Measurements from ENCODE around the gene USP5. TPM values are rescaled to one million over a fixed set of nuclear protein-coding genes. Genes with fewer than 3 reads are reported as not detected.

USP5 gene
- total RNA-seq, 1 donor: 77.1 TPM

DNA sequence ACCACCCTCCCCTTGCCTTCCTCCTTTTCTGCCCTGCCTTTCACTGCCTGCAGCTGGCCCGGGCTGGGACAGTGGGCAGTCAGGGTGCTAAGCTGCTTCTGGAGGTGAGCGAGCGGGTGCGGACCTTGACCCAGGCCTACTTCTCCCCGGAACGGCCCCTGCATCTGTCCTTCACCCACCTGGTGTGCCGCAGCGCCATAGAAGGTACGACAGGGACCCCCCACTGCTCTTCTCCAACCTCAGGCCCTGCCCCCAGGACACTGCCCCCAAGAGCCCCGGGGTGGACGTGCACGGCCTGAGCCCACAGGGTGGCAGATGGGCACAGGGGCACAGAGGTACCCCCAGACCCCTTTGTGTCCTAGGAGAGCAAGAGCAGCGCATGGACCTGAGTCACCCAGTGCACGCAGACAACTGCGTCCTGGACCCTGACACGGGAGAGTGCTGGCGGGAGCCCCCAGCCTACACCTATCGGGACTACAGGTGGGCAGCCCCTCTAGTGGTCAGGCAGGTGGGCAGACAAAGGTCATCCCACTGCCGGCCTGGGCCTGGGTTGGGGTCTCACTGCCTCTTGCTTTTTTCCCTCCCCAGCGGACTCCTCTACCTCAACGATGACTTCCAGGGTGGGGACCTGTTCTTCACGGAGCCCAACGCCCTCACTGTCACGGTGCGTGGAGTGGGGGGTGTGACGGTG lies 14.4 kb upstream of the USP5 start:
- H2AFZ ChIP-seq (ENCODE audit: low read length): no peak overlapping the region

DNA sequence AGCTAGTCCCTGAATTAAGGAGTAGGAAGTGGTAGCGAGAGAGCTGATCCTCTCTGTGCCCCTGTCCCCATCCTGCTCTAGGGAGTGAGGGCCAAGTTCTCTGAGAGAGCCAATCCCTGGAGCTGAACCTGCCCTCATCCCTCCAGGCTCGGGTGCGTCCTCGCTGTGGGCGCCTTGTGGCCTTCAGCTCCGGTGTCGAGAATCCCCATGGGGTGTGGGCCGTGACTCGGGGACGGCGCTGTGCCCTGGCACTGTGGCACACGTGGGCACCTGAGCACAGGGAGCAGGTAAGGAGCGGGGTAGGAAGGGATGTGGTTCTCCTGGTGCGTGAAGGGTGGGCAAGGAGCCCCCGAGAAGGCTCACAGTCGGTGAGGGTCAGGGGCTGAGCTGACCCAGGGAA lies 13.1 kb upstream of the USP5 start:
- H3K27me3 ChIP-seq (ENCODE audit: insufficient read depth, low read length): no peaks in the 10 kb centered on the region
- H3K36me3 ChIP-seq (ENCODE audit: insufficient read depth, low read length): peaks cover 74% of the 10 kb centered on the region
- peaks cover 11% of the 10 kb centered on the region for H4K20me1 ChIP-seq (ENCODE audit: insufficient read depth, low read length)
- DNase-seq (ENCODE audit: insufficient read length, low spot score, missing footprints): peak; percentile 38
- H3K79me2 ChIP-seq (ENCODE audit: insufficient read depth, low read length): peaks cover 2% of the 10 kb centered on the region
- no peak overlapping the region for H2AFZ ChIP-seq (ENCODE audit: low read length)
- H3K9me3 ChIP-seq (ENCODE audit: low read depth, low read length): no peaks in the 10 kb centered on the region
- H3K27ac ChIP-seq (ENCODE audit: low read depth, low read length): no peak overlapping the region
- H3K4me2 ChIP-seq (ENCODE audit: insufficient read depth, low read length): no peak overlapping the region
- TF ChIP-seq, protein P1, sequence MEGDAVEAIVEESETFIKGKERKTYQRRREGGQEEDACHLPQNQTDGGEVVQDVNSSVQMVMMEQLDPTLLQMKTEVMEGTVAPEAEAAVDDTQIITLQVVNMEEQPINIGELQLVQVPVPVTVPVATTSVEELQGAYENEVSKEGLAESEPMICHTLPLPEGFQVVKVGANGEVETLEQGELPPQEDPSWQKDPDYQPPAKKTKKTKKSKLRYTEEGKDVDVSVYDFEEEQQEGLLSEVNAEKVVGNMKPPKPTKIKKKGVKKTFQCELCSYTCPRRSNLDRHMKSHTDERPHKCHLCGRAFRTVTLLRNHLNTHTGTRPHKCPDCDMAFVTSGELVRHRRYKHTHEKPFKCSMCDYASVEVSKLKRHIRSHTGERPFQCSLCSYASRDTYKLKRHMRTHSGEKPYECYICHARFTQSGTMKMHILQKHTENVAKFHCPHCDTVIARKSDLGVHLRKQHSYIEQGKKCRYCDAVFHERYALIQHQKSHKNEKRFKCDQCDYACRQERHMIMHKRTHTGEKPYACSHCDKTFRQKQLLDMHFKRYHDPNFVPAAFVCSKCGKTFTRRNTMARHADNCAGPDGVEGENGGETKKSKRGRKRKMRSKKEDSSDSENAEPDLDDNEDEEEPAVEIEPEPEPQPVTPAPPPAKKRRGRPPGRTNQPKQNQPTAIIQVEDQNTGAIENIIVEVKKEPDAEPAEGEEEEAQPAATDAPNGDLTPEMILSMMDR (IDR thresholded peaks at IDR 0.05; ENCODE audit: extremely low read depth, low read depth, low read length): no peak
- no peak overlapping the region for H3K4me3 ChIP-seq (ENCODE audit: insufficient read depth, low read length)
- H3K4me1 ChIP-seq (ENCODE audit: insufficient read depth, low read length): no peaks in the 10 kb centered on the region

More for the DNA sequence above, 14.4 kb upstream of the USP5 start:
- no peak overlapping the region for H3K4me3 ChIP-seq (ENCODE audit: insufficient read depth, low read length)
- TF ChIP-seq, protein P1 (IDR thresholded peaks at IDR 0.05; ENCODE audit: extremely low read depth, low read depth, low read length): no peak
- H3K27ac ChIP-seq (ENCODE audit: low read depth, low read length): no peak overlapping the region
- no peak overlapping the region for H3K4me2 ChIP-seq (ENCODE audit: insufficient read depth, low read length)
- H3K79me2 ChIP-seq (ENCODE audit: insufficient read depth, low read length): peaks cover 5% of the 10 kb centered on the region
- no peaks in the 10 kb centered on the region for H3K9me3 ChIP-seq (ENCODE audit: low read depth, low read length)
- DNase-seq (ENCODE audit: insufficient read length, low spot score, missing footprints): no peak
- no peaks in the 10 kb centered on the region for H3K27me3 ChIP-seq (ENCODE audit: insufficient read depth, low read length)
- peaks cover 16% of the 10 kb centered on the region for H4K20me1 ChIP-seq (ENCODE audit: insufficient read depth, low read length)
- peaks cover 68% of the 10 kb centered on the region for H3K36me3 ChIP-seq (ENCODE audit: insufficient read depth, low read length)
- no peaks in the 10 kb centered on the region for H3K4me1 ChIP-seq (ENCODE audit: insufficient read depth, low read length)

DNA sequence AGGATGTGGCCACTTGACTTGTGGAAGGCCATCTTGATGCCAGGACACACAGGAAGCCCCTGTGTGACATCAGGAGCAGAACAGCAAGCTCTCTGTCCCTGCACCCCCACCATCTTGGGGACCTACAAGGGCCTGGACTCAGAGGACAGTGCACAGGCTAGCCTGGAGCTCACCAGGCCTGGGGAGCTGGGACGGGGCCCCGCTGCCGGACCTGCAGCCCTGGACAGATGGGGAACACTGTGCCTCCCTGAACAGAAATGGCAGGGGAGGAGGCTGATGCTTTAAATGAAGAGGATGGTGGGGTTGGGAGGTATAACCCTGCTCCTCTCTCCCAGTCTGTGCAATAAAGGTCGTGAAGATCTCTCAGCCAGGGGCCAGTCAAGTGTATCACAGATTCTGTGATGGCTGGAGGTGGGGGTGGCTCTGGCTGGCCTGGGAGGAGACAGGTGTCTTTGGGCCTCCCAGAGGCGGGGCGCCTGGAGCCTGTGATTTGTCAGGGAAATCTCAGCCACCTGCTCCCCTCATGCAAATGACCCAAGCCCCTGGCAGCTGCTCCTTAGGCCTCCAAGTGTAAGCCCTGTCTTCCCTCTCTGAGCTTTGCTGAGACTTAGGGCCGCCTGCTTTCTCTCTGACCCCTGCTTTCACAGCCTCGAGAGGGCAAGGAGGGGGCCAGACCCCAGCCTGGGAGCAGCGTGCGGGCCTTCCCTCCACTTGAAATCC lies 12.3 kb upstream of the USP5 start:
- Histone ChIP-seq H3K4me3 (ENCODE audit: insufficient read depth, low read length) (no peak overlapping the region), H3K4me1 (ENCODE audit: insufficient read depth, low read length) (no peaks in the 10 kb centered on the region), H3K79me2 (ENCODE audit: insufficient read depth, low read length) (no peaks in the 10 kb centered on the region), H3K27ac (ENCODE audit: low read depth, low read length) (no peak overlapping the region), H4K20me1 (ENCODE audit: insufficient read depth, low read length) (peaks cover 8% of the 10 kb centered on the region), H3K4me2 (ENCODE audit: insufficient read depth, low read length) (no peak overlapping the region), H2AFZ (ENCODE audit: low read length) (no peak overlapping the region), H3K9me3 (ENCODE audit: low read depth, low read length) (no peaks in the 10 kb centered on the region), H3K27me3 (ENCODE audit: insufficient read depth, low read length) (no peaks in the 10 kb centered on the region), H3K36me3 (ENCODE audit: insufficient read depth, low read length) (peaks cover 72% of the 10 kb centered on the region)
- peak; percentile 51 for DNase-seq (ENCODE audit: insufficient read length, low spot score, missing footprints)
- TF ChIP-seq, protein P1 (IDR thresholded peaks at IDR 0.05; ENCODE audit: extremely low read depth, low read depth, low read length): no peak

DNA sequence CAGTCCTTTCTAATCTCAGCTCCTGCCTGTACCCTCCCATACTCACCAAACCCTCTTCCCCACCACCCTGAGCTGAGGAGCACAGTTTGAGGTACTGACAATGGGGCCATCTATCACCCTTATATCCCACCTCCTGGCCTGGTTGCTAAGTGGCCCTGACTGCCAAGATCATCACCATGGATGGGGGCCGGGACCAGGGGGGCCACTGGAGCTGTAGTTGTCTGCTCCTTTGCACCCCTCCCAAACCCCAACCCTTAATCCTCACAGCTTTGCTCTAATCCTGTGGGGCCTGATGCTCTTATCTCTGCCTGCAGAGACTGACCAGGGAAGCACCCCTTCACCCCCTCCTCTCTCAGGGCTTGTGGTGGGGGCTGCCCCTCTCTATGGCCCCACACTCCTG lies 11.6 kb upstream of the USP5 start:
- no peaks in the 10 kb centered on the region for H3K27me3 ChIP-seq (ENCODE audit: insufficient read depth, low read length)
- no peaks in the 10 kb centered on the region for H3K4me1 ChIP-seq (ENCODE audit: insufficient read depth, low read length)
- peaks cover 72% of the 10 kb centered on the region for H3K36me3 ChIP-seq (ENCODE audit: insufficient read depth, low read length)
- H3K79me2 ChIP-seq (ENCODE audit: insufficient read depth, low read length): no peaks in the 10 kb centered on the region
- H3K4me3 ChIP-seq (ENCODE audit: insufficient read depth, low read length): no peak overlapping the region
- H4K20me1 ChIP-seq (ENCODE audit: insufficient read depth, low read length): peaks cover 8% of the 10 kb centered on the region
- H3K9me3 ChIP-seq (ENCODE audit: low read depth, low read length): no peaks in the 10 kb centered on the region
- TF ChIP-seq, protein P1 (IDR thresholded peaks at IDR 0.05; ENCODE audit: extremely low read depth, low read depth, low read length): no peak
- no peak overlapping the region for H3K27ac ChIP-seq (ENCODE audit: low read depth, low read length)
- H3K4me2 ChIP-seq (ENCODE audit: insufficient read depth, low read length): no peak overlapping the region
- H2AFZ ChIP-seq (ENCODE audit: low read length): no peak overlapping the region
- DNase-seq (ENCODE audit: insufficient read length, low spot score, missing footprints): no peak

Data from osteoblast (primary cell).